Measurements from ENCODE around the gene ZBTB20. TPM values are rescaled to one million over a fixed set of nuclear protein-coding genes. Genes with fewer than 3 reads are reported as not detected.
"Not testable (repeated sequence)": the region's sequence is repeated elsewhere in the genome, so short reads cannot be mapped to it uniquely, and the experiment has no call there.

The ZBTB20 gene
- total RNA-seq, 2 experiments from 2014 or later = 5.1 to 5.3 TPM

DNA sequence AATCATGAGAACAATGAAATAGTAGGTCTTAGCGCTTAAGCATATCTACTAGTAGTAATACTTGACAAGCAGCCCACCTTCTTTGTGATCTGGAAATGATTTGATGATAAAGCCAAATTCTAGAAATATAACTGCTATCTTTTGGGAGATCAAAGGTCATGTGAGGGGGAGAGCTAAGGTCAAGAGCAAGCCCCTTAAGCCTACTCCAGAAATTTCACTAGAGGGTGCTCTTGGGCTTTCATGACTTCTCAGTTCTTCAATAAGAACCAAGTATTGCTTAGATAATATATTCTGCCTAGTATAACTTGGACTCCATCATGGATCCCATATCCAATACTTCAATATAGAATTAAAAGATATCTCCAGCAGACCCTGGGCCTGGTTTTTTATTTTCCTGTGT, 319.6 kb downstream of the ZBTB20 start:
- H3K27ac Mint-ChIP-seq = no peak overlapping the region
- TF ChIP-seq, protein P1, sequence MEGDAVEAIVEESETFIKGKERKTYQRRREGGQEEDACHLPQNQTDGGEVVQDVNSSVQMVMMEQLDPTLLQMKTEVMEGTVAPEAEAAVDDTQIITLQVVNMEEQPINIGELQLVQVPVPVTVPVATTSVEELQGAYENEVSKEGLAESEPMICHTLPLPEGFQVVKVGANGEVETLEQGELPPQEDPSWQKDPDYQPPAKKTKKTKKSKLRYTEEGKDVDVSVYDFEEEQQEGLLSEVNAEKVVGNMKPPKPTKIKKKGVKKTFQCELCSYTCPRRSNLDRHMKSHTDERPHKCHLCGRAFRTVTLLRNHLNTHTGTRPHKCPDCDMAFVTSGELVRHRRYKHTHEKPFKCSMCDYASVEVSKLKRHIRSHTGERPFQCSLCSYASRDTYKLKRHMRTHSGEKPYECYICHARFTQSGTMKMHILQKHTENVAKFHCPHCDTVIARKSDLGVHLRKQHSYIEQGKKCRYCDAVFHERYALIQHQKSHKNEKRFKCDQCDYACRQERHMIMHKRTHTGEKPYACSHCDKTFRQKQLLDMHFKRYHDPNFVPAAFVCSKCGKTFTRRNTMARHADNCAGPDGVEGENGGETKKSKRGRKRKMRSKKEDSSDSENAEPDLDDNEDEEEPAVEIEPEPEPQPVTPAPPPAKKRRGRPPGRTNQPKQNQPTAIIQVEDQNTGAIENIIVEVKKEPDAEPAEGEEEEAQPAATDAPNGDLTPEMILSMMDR (IDR thresholded peaks at IDR 0.05) = peak; percentile 66
- intact Hi-C loops (cut with micrococcal nuclease) = loop anchor here (10.0 kb wide), 1 partner anchor 317 kb away; the partner anchor contains the start of gene ZBTB20
- H3K9me3 Mint-ChIP-seq = no peaks in the 10 kb centered on the region
- no peaks in the 10 kb centered on the region for H3K36me3 Mint-ChIP-seq (ENCODE audit: low read depth)
- ChIA-PET POLR2A (no interaction called here), CTCF (interaction anchor here (0.8 to 1.5 kb wide), 10 partner anchors 9 to 861 kb away, joined by 3 to 8 read pairs (median 4); no protein-coding TSS in a partner anchor)
- no peak overlapping the region for H3K4me3 Mint-ChIP-seq
- no peaks in the 10 kb centered on the region for H3K27me3 Mint-ChIP-seq
- ATAC-seq (peak; percentile 70), DNase-seq (peak; percentile 23)
- H3K4me1 Mint-ChIP-seq (ENCODE audit: low read depth) = peaks cover 12% of the 10 kb centered on the region

- POLR2A ChIA-PET = interaction anchor here (0.9 kb wide), 1 partner anchor 443 kb away, joined by 3 read pairs; no protein-coding TSS in a partner anchor
- Mint-ChIP-seq H3K9me3 (no peaks in the 10 kb centered on the region), H3K4me1 (ENCODE audit: low read depth) (peaks cover 3% of the 10 kb centered on the region), H3K36me3 (ENCODE audit: low read depth) (no peaks in the 10 kb centered on the region), H3K27ac (no peak overlapping the region), H3K27me3 (no peaks in the 10 kb centered on the region), H3K4me3 (no peak overlapping the region)
- CTCF ChIA-PET = interaction anchor here (1.0 kb wide), 1 partner anchor 394 kb away, joined by 3 read pairs; no protein-coding TSS in a partner anchor
- ATAC-seq (no peak), DNase-seq (no peak)
- TF ChIP-seq, protein P1 (IDR thresholded peaks at IDR 0.05) = no peak
- intact Hi-C loops (cut with micrococcal nuclease) = loop anchor here (10.0 kb wide), 1 partner anchor 321 kb away; the partner anchor contains the start of gene ZBTB20
Measured at GRCh38 chr3:114824014-114824413, 323.1 kb downstream of the ZBTB20 start.

DNA sequence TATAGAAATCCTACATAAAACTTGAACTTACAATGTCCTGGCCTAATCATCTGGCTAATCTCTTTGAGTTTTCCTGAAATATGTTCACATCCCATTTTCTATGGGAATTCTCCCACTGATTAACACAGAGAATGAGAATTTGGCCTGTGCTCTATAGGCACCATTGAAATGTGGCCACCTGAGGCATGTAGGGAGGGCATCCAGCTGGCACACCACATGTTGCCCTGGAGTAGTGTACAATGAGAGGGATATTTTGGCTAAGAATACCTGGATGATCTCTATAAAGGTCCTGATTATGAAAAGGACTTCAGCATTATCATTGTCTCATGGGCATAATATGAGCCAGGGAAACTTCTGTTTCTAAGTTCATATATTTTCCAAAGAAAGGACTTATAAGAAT, 324.0 kb downstream of the ZBTB20 start:
- CTCF ChIA-PET = no interaction called here
- TF ChIP-seq, protein P1 (IDR thresholded peaks at IDR 0.05) = no peak
- Mint-ChIP-seq H3K27me3 (no peaks in the 10 kb centered on the region), H3K4me3 (no peak overlapping the region), H3K36me3 (ENCODE audit: low read depth) (no peaks in the 10 kb centered on the region), H3K4me1 (ENCODE audit: low read depth) (peaks cover 2% of the 10 kb centered on the region), H3K27ac (no peak overlapping the region), H3K9me3 (no peaks in the 10 kb centered on the region)
- DNase-seq (no peak), ATAC-seq (no peak)
- POLR2A ChIA-PET = no interaction called here
- intact Hi-C loops (cut with micrococcal nuclease) = loop anchor here (10.0 kb wide), 1 partner anchor 322 kb away; the partner anchor contains the start of gene ZBTB20

GRCh38 chr3:114816052-114816451, 331.0 kb downstream of the ZBTB20 start:
- H3K4me3 Mint-ChIP-seq = no peak overlapping the region
- peaks cover 6% of the 10 kb centered on the region for H3K36me3 Mint-ChIP-seq (ENCODE audit: low read depth)
- H3K4me1 Mint-ChIP-seq (ENCODE audit: low read depth) = no peaks in the 10 kb centered on the region
- ATAC-seq (no peak), DNase-seq (no peak)
- TF ChIP-seq, protein P1 (IDR thresholded peaks at IDR 0.05) = no peak
- no peak overlapping the region for H3K27ac Mint-ChIP-seq
- POLR2A ChIA-PET = no interaction called here
- CTCF ChIA-PET = interaction anchor here (1.0 kb wide), 1 partner anchor 276 kb away, joined by 3 read pairs; no protein-coding TSS in a partner anchor
- no peaks in the 10 kb centered on the region for H3K27me3 Mint-ChIP-seq
- H3K9me3 Mint-ChIP-seq = no peaks in the 10 kb centered on the region
- intact Hi-C loops (cut with micrococcal nuclease) = no loop called here

- POLR2A ChIA-PET; intact Hi-C loops (cut with micrococcal nuclease); ATAC-seq; H3K27ac Mint-ChIP-seq; CTCF ChIA-PET; H3K4me3 Mint-ChIP-seq; DNase-seq; H3K9me3 Mint-ChIP-seq; H3K27me3 Mint-ChIP-seq: not testable (repeated sequence)
- H3K36me3 Mint-ChIP-seq (ENCODE audit: low read depth) = peaks cover 11% of the 10 kb centered on the region
- H3K4me1 Mint-ChIP-seq (ENCODE audit: low read depth) = peaks cover 13% of the 10 kb centered on the region
Measured at GRCh38 chr3:114812541-114813238, 334.4 kb downstream of the ZBTB20 start.

Data from activated CD8-positive, alpha-beta T cell treated with anti-CD3 and anti-CD28 coated beads for 36 hours (primary cell).